ENCODE measurements around the gene NUP214. TPM values are rescaled to one million over a fixed set of nuclear protein-coding genes. Genes with fewer than 3 reads are reported as not detected.

Gene NUP214
- total RNA-seq, 1 experiment from 2014 or later, result 25.6 TPM

GRCh38 chr9:131129183-131129582 lies 3.8 kb downstream of the NUP214 start:
- intact Hi-C loops (cut with micrococcal nuclease), result loop anchor here (10.0 kb wide), 1 partner anchor 74 kb away; no protein-coding TSS in a partner anchor
- Histone ChIP-seq H2AFZ (ENCODE audit: low read length) (no peak overlapping the region), H3F3A (ENCODE audit: low read length, unreplicated experiment) (no peaks in the 10 kb centered on the region), H3K9me3 (ENCODE audit: low read length) (no peaks in the 10 kb centered on the region), H3K4me1 (ENCODE audit: insufficient read depth, low read length) (peaks cover 7% of the 10 kb centered on the region), H4K20me1 (ENCODE audit: low read length) (no peaks in the 10 kb centered on the region), H3K9me2 (replicated peaks; ENCODE audit: low read length) (no peaks in the 10 kb centered on the region), H3K27me3 (ENCODE audit: low read length) (no peaks in the 10 kb centered on the region), H3K4me2 (ENCODE audit: low read length) (no peak overlapping the region), H3K36me3 (ENCODE audit: low read depth, low read length) (peaks cover 36% of the 10 kb centered on the region), H3K9ac (ENCODE audit: low read length) (no peak overlapping the region), H3K79me2 (ENCODE audit: low read length) (peaks cover 36% of the 10 kb centered on the region), H3K27ac (ENCODE audit: low read length) (no peak overlapping the region), H3K4me3 (ENCODE audit: low read length) (no peak overlapping the region)
- CTCF ChIA-PET, result no interaction called here
- POLR2A ChIA-PET (ENCODE audit: unreplicated experiment), result no interaction called here
- no peak for TF ChIP-seq EZH2phosphoT487 (IDR thresholded peaks at IDR 0.05; ENCODE audit: borderline replicate concordance, low read length)
- no peak for TF ChIP-seq CTCF (conservative IDR thresholded peaks at IDR 0.05; ENCODE audit: low read depth, low read length)
- no peak for ATAC-seq
- no peak for DNase-seq
- BruUV-seq (replicated peaks), result no TSS peak

- H3F3A ChIP-seq (ENCODE audit: low read length, unreplicated experiment), result no peaks in the 10 kb centered on the region
- CTCF ChIA-PET, result no interaction called here
- TF ChIP-seq CTCF (conservative IDR thresholded peaks at IDR 0.05; ENCODE audit: low read depth, low read length), result no peak
- no peak for TF ChIP-seq EZH2phosphoT487 (IDR thresholded peaks at IDR 0.05; ENCODE audit: borderline replicate concordance, low read length)
- no peak overlapping the region for H3K4me2 ChIP-seq (ENCODE audit: low read length)
- H3K36me3 ChIP-seq (ENCODE audit: low read depth, low read length), result peaks cover 45% of the 10 kb centered on the region
- no peak overlapping the region for H2AFZ ChIP-seq (ENCODE audit: low read length)
- no peaks in the 10 kb centered on the region for H3K27me3 ChIP-seq (ENCODE audit: low read length)
- no peak for DNase-seq
- H3K9ac ChIP-seq (ENCODE audit: low read length), result no peak overlapping the region
- no peaks in the 10 kb centered on the region for H3K9me2 ChIP-seq (replicated peaks; ENCODE audit: low read length)
- ATAC-seq, result no peak
- H3K79me2 ChIP-seq (ENCODE audit: low read length), result no peaks in the 10 kb centered on the region
- no peaks in the 10 kb centered on the region for H3K4me1 ChIP-seq (ENCODE audit: insufficient read depth, low read length)
- H3K9me3 ChIP-seq (ENCODE audit: low read length), result no peaks in the 10 kb centered on the region
- H3K27ac ChIP-seq (ENCODE audit: low read length), result no peak overlapping the region
- no peak overlapping the region for H3K4me3 ChIP-seq (ENCODE audit: low read length)
- POLR2A ChIA-PET (ENCODE audit: unreplicated experiment), result no interaction called here
- H4K20me1 ChIP-seq (ENCODE audit: low read length), result no peaks in the 10 kb centered on the region
- intact Hi-C loops (cut with micrococcal nuclease), result no loop called here
- no TSS peak for BruUV-seq (replicated peaks)
These were observed 13.3 kb downstream of the NUP214 start for GRCh38 chr9:131138676-131139075.

GRCh38 chr9:131140112-131140511 lies 14.7 kb downstream of the NUP214 start:
- no peaks in the 10 kb centered on the region for H3K9me2 ChIP-seq (replicated peaks; ENCODE audit: low read length)
- no peaks in the 10 kb centered on the region for H3K9me3 ChIP-seq (ENCODE audit: low read length)
- no peaks in the 10 kb centered on the region for H3K27me3 ChIP-seq (ENCODE audit: low read length)
- H3K4me1 ChIP-seq (ENCODE audit: insufficient read depth, low read length), result no peaks in the 10 kb centered on the region
- H3F3A ChIP-seq (ENCODE audit: low read length, unreplicated experiment), result no peaks in the 10 kb centered on the region
- no peak for ATAC-seq
- no TSS peak for BruUV-seq (replicated peaks)
- H3K4me3 ChIP-seq (ENCODE audit: low read length), result no peak overlapping the region
- no peaks in the 10 kb centered on the region for H4K20me1 ChIP-seq (ENCODE audit: low read length)
- ChIA-PET CTCF (no interaction called here), POLR2A (ENCODE audit: unreplicated experiment) (no interaction called here)
- no peak overlapping the region for H3K9ac ChIP-seq (ENCODE audit: low read length)
- intact Hi-C loops (cut with micrococcal nuclease), result no loop called here
- H3K4me2 ChIP-seq (ENCODE audit: low read length), result no peak overlapping the region
- H3K36me3 ChIP-seq (ENCODE audit: low read depth, low read length), result peaks cover 40% of the 10 kb centered on the region
- no peak for DNase-seq
- H2AFZ ChIP-seq (ENCODE audit: low read length), result no peak overlapping the region
- TF ChIP-seq EZH2phosphoT487 (IDR thresholded peaks at IDR 0.05; ENCODE audit: borderline replicate concordance, low read length) (no peak), CTCF (conservative IDR thresholded peaks at IDR 0.05; ENCODE audit: low read depth, low read length) (no peak), EZH2 (IDR thresholded peaks at IDR 0.05; ENCODE audit: low read length, unreplicated experiment) (no peak)
- no peak overlapping the region for H3K27ac ChIP-seq (ENCODE audit: low read length)
- H3K79me2 ChIP-seq (ENCODE audit: low read length), result no peaks in the 10 kb centered on the region
